GM23338 (cell line): ENCODE results near the gene TMEM121. TPM values are rescaled to one million over a fixed set of nuclear protein-coding genes. Genes with fewer than 3 reads are reported as not detected.

Experiments used
- ATAC-seq: fragments of 200-7000 bp; cut with Tn5 transposase; 3 replicates; pipeline ENCODE4 v1.9.1; 2020
- DNase-seq: peaks from one replicate; pipeline ENCODE4 v3.0.0-alpha.2; 2015; ENCODE audit warnings: low spot score
- H2AFZ ChIP-seq: fragments of 200-600 bp; sonication (generic); 2 replicates; pipeline ENCODE4 v1.8.0; 2016; ENCODE audit warnings: antibody characterized with exemption, mild to moderate bottlenecking, moderate library complexity
- H3F3A ChIP-seq: fragments of 200-600 bp; sonication (generic); replicated peaks from 2 replicates; pipeline ENCODE4 v1.8.0; 2017; ENCODE audit warnings: antibody characterized with exemption, mixed run types, low read depth
- H3K27ac ChIP-seq: fragments of 200-600 bp; sonication (generic); 2 replicates; pipeline ENCODE4 v1.6.1; 2016; ENCODE audit warnings: low read depth
- H3K27me3 ChIP-seq: fragments of 200-600 bp; sonication (generic); 2 replicates; pipeline ENCODE4 v1.8.0; 2016; ENCODE audit warnings: mild to moderate bottlenecking, mixed run types, moderate library complexity; ENCODE audit not compliant: insufficient read depth
- H3K36me3 ChIP-seq: fragments of 200-600 bp; sonication (generic); 2 replicates; pipeline ENCODE4 v1.8.0; 2016; ENCODE audit warnings: mild to moderate bottlenecking; ENCODE audit not compliant: insufficient read depth
- H3K4me1 ChIP-seq: fragments of 200-600 bp; sonication (generic); 2 replicates; pipeline ENCODE4 v1.8.0; 2016; ENCODE audit warnings: mild to moderate bottlenecking, moderate library complexity; ENCODE audit not compliant: insufficient read depth
- H3K4me2 ChIP-seq: fragments of 200-600 bp; sonication (generic); 2 replicates; pipeline ENCODE4 v1.7.1; 2017; ENCODE audit warnings: mixed run types
- H3K4me3 ChIP-seq: fragments of 200-600 bp; sonication (generic); 2 replicates; pipeline ENCODE4 v1.6.1; 2016; ENCODE audit warnings: mixed run types
- H3K79me2 ChIP-seq: fragments of 200-600 bp; sonication (generic); replicated peaks from 2 replicates; pipeline ENCODE4 v1.8.0; 2017; ENCODE audit warnings: mild to moderate bottlenecking; ENCODE audit not compliant: insufficient read depth
- H3K9me2 ChIP-seq: fragments of 200-600 bp; sonication (generic); 2 replicates; pipeline ENCODE4 v1.8.0; 2017; ENCODE audit not compliant: insufficient read depth
- H4K20me1 ChIP-seq: fragments of 200-600 bp; sonication (generic); replicated peaks from 2 replicates; pipeline ENCODE4 v1.8.0; 2017; ENCODE audit warnings: mild to moderate bottlenecking; ENCODE audit not compliant: insufficient read depth
- H3K27ac Mint-ChIP-seq: 2 replicates; pipeline ENCODE4 v1.8.0; 2020; ENCODE audit warnings: inconsistent platforms, mild to moderate bottlenecking, moderate library complexity, mixed read lengths
- H3K27me3 Mint-ChIP-seq: 3 replicates; pipeline ENCODE4 v1.8.0; 2022; ENCODE audit warnings: low read depth, mild to moderate bottlenecking, moderate library complexity, mixed read lengths, inconsistent platforms; ENCODE audit not compliant: insufficient read depth, poor library complexity
- H3K36me3 Mint-ChIP-seq: 3 replicates; pipeline ENCODE4 v1.8.0; 2021; ENCODE audit warnings: low read depth, mild to moderate bottlenecking, inconsistent platforms, moderate library complexity, mixed read lengths
- H3K4me1 Mint-ChIP-seq: 3 replicates; pipeline ENCODE4 v1.8.0; 2020; ENCODE audit warnings: mild to moderate bottlenecking, inconsistent platforms, mixed read lengths
- H3K4me3 Mint-ChIP-seq: 3 replicates; pipeline ENCODE4 v1.8.0; 2021; ENCODE audit warnings: moderate library complexity, mild to moderate bottlenecking, inconsistent platforms, mixed read lengths
- H3K9me3 Mint-ChIP-seq: 3 replicates; pipeline ENCODE4 v1.8.0; 2020; ENCODE audit warnings: moderate library complexity, mild to moderate bottlenecking, inconsistent platforms, mixed read lengths
- CREB1 ChIP-seq: fragments of 250-450 bp; sonication (Bioruptor Pico); IDR thresholded peaks from 2 replicates; pipeline ENCODE4 v1.5.0; 2020; ENCODE audit warnings: low read depth, mild to moderate bottlenecking, moderate library complexity
- EZH2 ChIP-seq: fragments of 200-600 bp; sonication (generic); IDR thresholded peaks from one replicate; pipeline ENCODE4 v1.8.0; 2017; ENCODE audit warnings: antibody characterized with exemption, mild to moderate bottlenecking, low read depth; ENCODE audit not compliant: unreplicated experiment
- EZH2phosphoT487 ChIP-seq: fragments of 200-600 bp; sonication (generic); IDR thresholded peaks from one replicate; pipeline ENCODE4 v1.8.1; 2018; ENCODE audit warnings: antibody characterized with exemption; ENCODE audit not compliant: unreplicated experiment
- JUNB ChIP-seq: IDR thresholded peaks from one replicate; pipeline ENCODE4 v1.6.1; 2016; ENCODE audit warnings: antibody characterized with exemption; ENCODE audit not compliant: unreplicated experiment
- NANOG ChIP-seq: IDR thresholded peaks from 2 replicates; pipeline ENCODE4 v1.6.1; 2016; ENCODE audit warnings: antibody characterized with exemption, borderline replicate concordance
- POLR2AphosphoS5 ChIP-seq: IDR thresholded peaks from 2 replicates; pipeline ENCODE4 v1.6.1; 2016; ENCODE audit warnings: antibody characterized with exemption, low read depth
- STAT1 ChIP-seq: IDR thresholded peaks from one replicate; pipeline ENCODE4 v1.6.1; 2016; ENCODE audit warnings: antibody characterized with exemption; ENCODE audit not compliant: unreplicated experiment
- ZNF114 ChIP-seq: fragments of 250-450 bp; sonication (Bioruptor Pico); IDR thresholded peaks from 2 replicates; pipeline ENCODE4 v1.5.0; 2020; ENCODE audit warnings: mild to moderate bottlenecking, moderate library complexity
- ZNF331 ChIP-seq: fragments of 250-450 bp; sonication (Bioruptor Pico); IDR thresholded peaks from 2 replicates; pipeline ENCODE4 v1.5.0; 2020; ENCODE audit warnings: low read depth, mild to moderate bottlenecking, moderate library complexity
- polyA plus RNA-seq: library from polyadenylated mRNA; unstranded; fragments of >200 nt; fragmentation: Nextera tagmentation; extraction: Ambion mirVana; gene quantifications from 2 replicates; pipeline ENCODE4 v1.2.1, GENCODE V29; 2016
- total RNA-seq: library from RNA; depleted of rRNA; stranded (reverse); fragments of >200 nt; shearing (Covaris generic); gene quantifications from 2 replicates; pipeline ENCODE4 v1.2.3, GENCODE V29; 2014
- TF ChIP-seq, protein P1 (sequence below), 2 experiments: fragments of 200-600 bp in 1 of 2; sonication (generic) in 1 of 2; conservative IDR thresholded peaks; 2 replicates each; pipeline versions ENCODE4 v1.5.1 to v1.6.1; 2016 to 2017; ENCODE audit warnings: antibody characterized with exemption in 2 of 2, low read depth in 2 of 2, mild to moderate bottlenecking in 2 of 2, moderate library complexity in 1 of 2
- TF ChIP-seq, protein P2 (sequence below): IDR thresholded peaks from one replicate; pipeline ENCODE4 v1.6.1; 2018; ENCODE audit warnings: antibody characterized with exemption; ENCODE audit not compliant: unreplicated experiment
- TF ChIP-seq, protein P3 (sequence below): IDR thresholded peaks from 2 replicates; pipeline ENCODE4 v1.6.1; 2016; ENCODE audit warnings: antibody characterized with exemption
- TF ChIP-seq, protein P4 (sequence below): fragments of 250-450 bp; sonication (Bioruptor Pico); IDR thresholded peaks from 2 replicates; pipeline ENCODE4 v1.5.0; 2020; ENCODE audit warnings: mild to moderate bottlenecking, moderate library complexity

The TMEM121 gene
- total and polyA plus RNA-seq, 2 experiments from 2014 or later = 0.13 to 1.3 TPM

DNA sequence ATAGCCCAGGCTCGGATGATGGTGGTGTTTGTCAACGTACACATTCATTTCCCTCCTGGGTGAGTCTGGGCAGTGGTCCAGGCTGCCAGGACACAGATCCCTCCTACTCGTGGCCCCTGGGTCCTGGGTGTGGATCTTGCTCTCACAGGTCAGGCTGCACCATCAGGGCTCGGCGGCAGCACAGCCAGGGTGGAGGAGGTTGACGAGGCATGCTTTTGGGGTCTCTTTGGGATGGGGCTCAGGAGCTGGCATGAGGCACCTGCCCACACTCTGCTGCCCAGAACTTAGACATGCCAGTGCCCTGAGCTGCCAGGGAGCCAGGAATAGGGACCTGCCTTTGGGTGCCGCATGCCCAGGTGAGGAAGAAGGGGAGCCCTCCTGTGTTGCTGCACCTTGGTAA, 9.7 kb downstream of the TMEM121 start:
- Mint-ChIP-seq H3K27ac (no peak overlapping the region), H3K9me3 (peaks cover 67% of the 10 kb centered on the region), H3K36me3 (peaks cover 20% of the 10 kb centered on the region; the same call in 2 of the 3 replicates), H3K27me3 (peaks cover 12% of the 10 kb centered on the region), H3K4me3 (no peak overlapping the region), H3K4me1 (no peaks in the 10 kb centered on the region; the same call in 2 of the 3 replicates)
- no peak for ATAC-seq
- no peaks in the 10 kb centered on the region for H3K36me3 ChIP-seq
- TF ChIP-seq EZH2phosphoT487 = no peak
- TF ChIP-seq ZNF114 (CRISPR knock-in tag) = no peak
- TF ChIP-seq, protein P1, sequence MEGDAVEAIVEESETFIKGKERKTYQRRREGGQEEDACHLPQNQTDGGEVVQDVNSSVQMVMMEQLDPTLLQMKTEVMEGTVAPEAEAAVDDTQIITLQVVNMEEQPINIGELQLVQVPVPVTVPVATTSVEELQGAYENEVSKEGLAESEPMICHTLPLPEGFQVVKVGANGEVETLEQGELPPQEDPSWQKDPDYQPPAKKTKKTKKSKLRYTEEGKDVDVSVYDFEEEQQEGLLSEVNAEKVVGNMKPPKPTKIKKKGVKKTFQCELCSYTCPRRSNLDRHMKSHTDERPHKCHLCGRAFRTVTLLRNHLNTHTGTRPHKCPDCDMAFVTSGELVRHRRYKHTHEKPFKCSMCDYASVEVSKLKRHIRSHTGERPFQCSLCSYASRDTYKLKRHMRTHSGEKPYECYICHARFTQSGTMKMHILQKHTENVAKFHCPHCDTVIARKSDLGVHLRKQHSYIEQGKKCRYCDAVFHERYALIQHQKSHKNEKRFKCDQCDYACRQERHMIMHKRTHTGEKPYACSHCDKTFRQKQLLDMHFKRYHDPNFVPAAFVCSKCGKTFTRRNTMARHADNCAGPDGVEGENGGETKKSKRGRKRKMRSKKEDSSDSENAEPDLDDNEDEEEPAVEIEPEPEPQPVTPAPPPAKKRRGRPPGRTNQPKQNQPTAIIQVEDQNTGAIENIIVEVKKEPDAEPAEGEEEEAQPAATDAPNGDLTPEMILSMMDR (conservative IDR thresholded peaks at IDR 0.05; ENCODE audit: low read depth in 2 of 2) = no peak
- no peak for TF ChIP-seq JUNB
- no peak for TF ChIP-seq POLR2AphosphoS5
- TF ChIP-seq NANOG = no peak
- TF ChIP-seq ZNF331 = no peak
- TF ChIP-seq STAT1 = no peak
- TF ChIP-seq, protein P2, sequence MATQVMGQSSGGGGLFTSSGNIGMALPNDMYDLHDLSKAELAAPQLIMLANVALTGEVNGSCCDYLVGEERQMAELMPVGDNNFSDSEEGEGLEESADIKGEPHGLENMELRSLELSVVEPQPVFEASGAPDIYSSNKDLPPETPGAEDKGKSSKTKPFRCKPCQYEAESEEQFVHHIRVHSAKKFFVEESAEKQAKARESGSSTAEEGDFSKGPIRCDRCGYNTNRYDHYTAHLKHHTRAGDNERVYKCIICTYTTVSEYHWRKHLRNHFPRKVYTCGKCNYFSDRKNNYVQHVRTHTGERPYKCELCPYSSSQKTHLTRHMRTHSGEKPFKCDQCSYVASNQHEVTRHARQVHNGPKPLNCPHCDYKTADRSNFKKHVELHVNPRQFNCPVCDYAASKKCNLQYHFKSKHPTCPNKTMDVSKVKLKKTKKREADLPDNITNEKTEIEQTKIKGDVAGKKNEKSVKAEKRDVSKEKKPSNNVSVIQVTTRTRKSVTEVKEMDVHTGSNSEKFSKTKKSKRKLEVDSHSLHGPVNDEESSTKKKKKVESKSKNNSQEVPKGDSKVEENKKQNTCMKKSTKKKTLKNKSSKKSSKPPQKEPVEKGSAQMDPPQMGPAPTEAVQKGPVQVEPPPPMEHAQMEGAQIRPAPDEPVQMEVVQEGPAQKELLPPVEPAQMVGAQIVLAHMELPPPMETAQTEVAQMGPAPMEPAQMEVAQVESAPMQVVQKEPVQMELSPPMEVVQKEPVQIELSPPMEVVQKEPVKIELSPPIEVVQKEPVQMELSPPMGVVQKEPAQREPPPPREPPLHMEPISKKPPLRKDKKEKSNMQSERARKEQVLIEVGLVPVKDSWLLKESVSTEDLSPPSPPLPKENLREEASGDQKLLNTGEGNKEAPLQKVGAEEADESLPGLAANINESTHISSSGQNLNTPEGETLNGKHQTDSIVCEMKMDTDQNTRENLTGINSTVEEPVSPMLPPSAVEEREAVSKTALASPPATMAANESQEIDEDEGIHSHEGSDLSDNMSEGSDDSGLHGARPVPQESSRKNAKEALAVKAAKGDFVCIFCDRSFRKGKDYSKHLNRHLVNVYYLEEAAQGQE = no peak
- TF ChIP-seq, protein P3, sequence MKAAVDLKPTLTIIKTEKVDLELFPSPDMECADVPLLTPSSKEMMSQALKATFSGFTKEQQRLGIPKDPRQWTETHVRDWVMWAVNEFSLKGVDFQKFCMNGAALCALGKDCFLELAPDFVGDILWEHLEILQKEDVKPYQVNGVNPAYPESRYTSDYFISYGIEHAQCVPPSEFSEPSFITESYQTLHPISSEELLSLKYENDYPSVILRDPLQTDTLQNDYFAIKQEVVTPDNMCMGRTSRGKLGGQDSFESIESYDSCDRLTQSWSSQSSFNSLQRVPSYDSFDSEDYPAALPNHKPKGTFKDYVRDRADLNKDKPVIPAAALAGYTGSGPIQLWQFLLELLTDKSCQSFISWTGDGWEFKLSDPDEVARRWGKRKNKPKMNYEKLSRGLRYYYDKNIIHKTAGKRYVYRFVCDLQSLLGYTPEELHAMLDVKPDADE = no peak
- no peak for TF ChIP-seq EZH2
- no peak for TF ChIP-seq CREB1 (CRISPR knock-in tag)
- TF ChIP-seq, protein P4, sequence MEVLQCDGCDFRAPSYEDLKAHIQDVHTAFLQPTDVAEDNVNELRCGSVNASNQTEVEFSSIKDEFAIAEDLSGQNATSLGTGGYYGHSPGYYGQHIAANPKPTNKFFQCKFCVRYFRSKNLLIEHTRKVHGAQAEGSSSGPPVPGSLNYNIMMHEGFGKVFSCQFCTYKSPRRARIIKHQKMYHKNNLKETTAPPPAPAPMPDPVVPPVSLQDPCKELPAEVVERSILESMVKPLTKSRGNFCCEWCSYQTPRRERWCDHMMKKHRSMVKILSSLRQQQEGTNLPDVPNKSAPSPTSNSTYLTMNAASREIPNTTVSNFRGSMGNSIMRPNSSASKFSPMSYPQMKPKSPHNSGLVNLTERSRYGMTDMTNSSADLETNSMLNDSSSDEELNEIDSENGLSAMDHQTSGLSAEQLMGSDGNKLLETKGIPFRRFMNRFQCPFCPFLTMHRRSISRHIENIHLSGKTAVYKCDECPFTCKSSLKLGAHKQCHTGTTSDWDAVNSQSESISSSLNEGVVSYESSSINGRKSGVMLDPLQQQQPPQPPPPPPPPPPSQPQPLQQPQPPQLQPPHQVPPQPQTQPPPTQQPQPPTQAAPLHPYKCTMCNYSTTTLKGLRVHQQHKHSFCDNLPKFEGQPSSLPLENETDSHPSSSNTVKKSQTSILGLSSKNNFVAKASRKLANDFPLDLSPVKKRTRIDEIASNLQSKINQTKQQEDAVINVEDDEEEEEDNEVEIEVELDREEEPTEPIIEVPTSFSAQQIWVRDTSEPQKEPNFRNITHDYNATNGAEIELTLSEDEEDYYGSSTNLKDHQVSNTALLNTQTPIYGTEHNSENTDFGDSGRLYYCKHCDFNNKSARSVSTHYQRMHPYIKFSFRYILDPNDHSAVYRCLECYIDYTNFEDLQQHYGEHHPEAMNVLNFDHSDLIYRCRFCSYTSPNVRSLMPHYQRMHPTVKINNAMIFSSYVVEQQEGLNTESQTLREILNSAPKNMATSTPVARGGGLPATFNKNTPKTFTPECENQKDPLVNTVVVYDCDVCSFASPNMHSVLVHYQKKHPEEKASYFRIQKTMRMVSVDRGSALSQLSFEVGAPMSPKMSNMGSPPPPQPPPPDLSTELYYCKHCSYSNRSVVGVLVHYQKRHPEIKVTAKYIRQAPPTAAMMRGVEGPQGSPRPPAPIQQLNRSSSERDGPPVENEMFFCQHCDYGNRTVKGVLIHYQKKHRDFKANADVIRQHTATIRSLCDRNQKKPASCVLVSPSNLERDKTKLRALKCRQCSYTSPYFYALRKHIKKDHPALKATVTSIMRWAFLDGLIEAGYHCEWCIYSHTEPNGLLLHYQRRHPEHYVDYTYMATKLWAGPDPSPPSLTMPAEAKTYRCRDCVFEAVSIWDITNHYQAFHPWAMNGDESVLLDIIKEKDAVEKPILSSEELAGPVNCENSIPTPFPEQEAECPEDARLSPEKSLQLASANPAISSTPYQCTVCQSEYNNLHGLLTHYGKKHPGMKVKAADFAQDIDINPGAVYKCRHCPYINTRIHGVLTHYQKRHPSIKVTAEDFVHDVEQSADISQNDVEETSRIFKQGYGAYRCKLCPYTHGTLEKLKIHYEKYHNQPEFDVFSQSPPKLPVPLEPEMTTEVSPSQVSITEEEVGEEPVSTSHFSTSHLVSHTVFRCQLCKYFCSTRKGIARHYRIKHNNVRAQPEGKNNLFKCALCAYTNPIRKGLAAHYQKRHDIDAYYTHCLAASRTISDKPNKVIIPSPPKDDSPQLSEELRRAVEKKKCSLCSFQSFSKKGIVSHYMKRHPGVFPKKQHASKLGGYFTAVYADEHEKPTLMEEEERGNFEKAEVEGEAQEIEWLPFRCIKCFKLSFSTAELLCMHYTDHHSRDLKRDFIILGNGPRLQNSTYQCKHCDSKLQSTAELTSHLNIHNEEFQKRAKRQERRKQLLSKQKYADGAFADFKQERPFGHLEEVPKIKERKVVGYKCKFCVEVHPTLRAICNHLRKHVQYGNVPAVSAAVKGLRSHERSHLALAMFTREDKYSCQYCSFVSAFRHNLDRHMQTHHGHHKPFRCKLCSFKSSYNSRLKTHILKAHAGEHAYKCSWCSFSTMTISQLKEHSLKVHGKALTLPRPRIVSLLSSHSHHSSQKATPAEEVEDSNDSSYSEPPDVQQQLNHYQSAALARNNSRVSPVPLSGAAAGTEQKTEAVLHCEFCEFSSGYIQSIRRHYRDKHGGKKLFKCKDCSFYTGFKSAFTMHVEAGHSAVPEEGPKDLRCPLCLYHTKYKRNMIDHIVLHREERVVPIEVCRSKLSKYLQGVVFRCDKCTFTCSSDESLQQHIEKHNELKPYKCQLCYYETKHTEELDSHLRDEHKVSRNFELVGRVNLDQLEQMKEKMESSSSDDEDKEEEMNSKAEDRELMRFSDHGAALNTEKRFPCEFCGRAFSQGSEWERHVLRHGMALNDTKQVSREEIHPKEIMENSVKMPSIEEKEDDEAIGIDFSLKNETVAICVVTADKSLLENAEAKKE = no peak
- H3K4me2 ChIP-seq = no peak overlapping the region
- no peak for DNase-seq
- H3K4me3 ChIP-seq = no peak overlapping the region
- no peaks in the 10 kb centered on the region for H3K79me2 ChIP-seq
- no peak overlapping the region for H3K27ac ChIP-seq
- no peak overlapping the region for H2AFZ ChIP-seq
- no peaks in the 10 kb centered on the region for H3K27me3 ChIP-seq
- no peaks in the 10 kb centered on the region for H4K20me1 ChIP-seq
- H3F3A ChIP-seq = no peaks in the 10 kb centered on the region
- no peaks in the 10 kb centered on the region for H3K4me1 ChIP-seq
- H3K9me2 ChIP-seq = no peaks in the 10 kb centered on the region
